HepG2 (cell line): ENCODE data around the gene CELF2. TPM values are rescaled to one million over a fixed set of nuclear protein-coding genes. Genes with fewer than 3 reads are reported as not detected.

Experiments
- ATAC-seq: fragments of 200-7000 bp; cut with Tn5 transposase; 3 replicates; pipeline ENCODE4 v1.9.1; 2020; ENCODE audit warnings: mild to moderate bottlenecking, moderate library complexity
- BruUV-seq: library from RNA; stranded (reverse); fragments of 400-500 nt; replicated peaks from 2 replicates; lab custom pipeline; 2021; lab: Mats Ljungman, UMichigan
- CTCF ChIA-PET: fragments of 300-600 bp; formaldehyde crosslinking; extraction: SDS; loops from one replicate; lab custom pipeline; 2021; ENCODE audit warnings: low total read pairs, inconsistent platforms, low intra/inter-chr PET ratio; lab: Yijun Ruan, JAX
- POLR2A ChIA-PET: fragments of 350-600 bp; sonication (Branson Sonifier 250); formaldehyde crosslinking; loops from one replicate; lab custom pipeline; 2020; ENCODE audit warnings: antibody characterized with exemption, inconsistent platforms; lab: Yijun Ruan, JAX
- DNase-seq: peaks from one replicate; pipeline ENCODE4 v3.0.0-alpha.2; 2015; ENCODE audit warnings: low spot score
- FAIRE-seq: peaks from 3 replicates; lab custom pipeline; 2011; peaks lifted over from hg19 to GRCh38; lab: Jason Lieb, UNC
- H2AFZ ChIP-seq: one replicate; pipeline ENCODE4 v1.6.1; 2011; ENCODE audit warnings: low read length, inconsistent platforms
- H3K27ac ChIP-seq: fragments of 300-600 bp; 3 replicates; pipeline ENCODE4 v1.8.0; 2011; ENCODE audit warnings: mixed run types, mild to moderate bottlenecking, mixed read lengths, low read length, inconsistent platforms; ENCODE audit not compliant: insufficient read depth; ENCODE audit errors: extremely low read length
- H3K27me3 ChIP-seq, 2 experiments: fragments of 200-600 bp in 1 of 2; 2 replicates in 1 of 2; 3 replicates in 1 of 2; pipeline versions ENCODE4 v1.6.0 to v1.8.0; 2011; ENCODE audit warnings: low read length in 2 of 2, mild to moderate bottlenecking in 2 of 2, moderate library complexity in 2 of 2, inconsistent platforms in 1 of 2; ENCODE audit not compliant: insufficient read depth in 2 of 2, control insufficient read depth in 1 of 2
- H3K36me3 ChIP-seq, 2 experiments: fragments of 200-600 bp in 1 of 2; replicated peaks in 1 of 2; 2 replicates in 1 of 2; 3 replicates in 1 of 2; pipeline versions ENCODE4 v1.5.1 to v1.8.0; 2011; ENCODE audit warnings: low read length in 2 of 2, inconsistent platforms in 1 of 2; ENCODE audit not compliant: insufficient read depth in 2 of 2, control insufficient read depth in 1 of 2
- H3K4me1 ChIP-seq: 2 replicates; pipeline ENCODE4 v1.5.1; 2012; ENCODE audit warnings: low read length, inconsistent platforms; ENCODE audit not compliant: insufficient read depth
- H3K4me2 ChIP-seq: 2 replicates; pipeline ENCODE4 v1.6.0; 2011; ENCODE audit warnings: low read depth, low read length, inconsistent platforms
- H3K4me3 ChIP-seq, 3 experiments: fragments of 200-600 bp in 1 of 3; sonication (generic), shearing (Covaris generic) in 1 of 3; replicated peaks in 1 of 3; 2 replicates each; pipeline ENCODE4 v1.5.1; 2011 to 2016; ENCODE audit warnings: low read length in 3 of 3, inconsistent platforms in 2 of 3, low read depth in 2 of 3, mild to moderate bottlenecking in 2 of 3, control low read depth in 1 of 3, mixed read lengths in 1 of 3; ENCODE audit not compliant: insufficient read depth in 1 of 3
- H3K79me2 ChIP-seq: one replicate; pipeline ENCODE4 v1.6.1; 2011; ENCODE audit warnings: low read length, inconsistent platforms; ENCODE audit not compliant: insufficient read depth
- H3K9ac ChIP-seq: 2 replicates; pipeline ENCODE4 v1.6.0; 2011; ENCODE audit warnings: mild to moderate bottlenecking, low read depth, low read length, inconsistent platforms; ENCODE audit not compliant: insufficient read depth
- H3K9me3 ChIP-seq: 2 replicates; pipeline ENCODE4 v1.5.1; 2012; ENCODE audit warnings: mild to moderate bottlenecking, low read length
- H4K20me1 ChIP-seq: 2 replicates; pipeline ENCODE4 v1.6.0; 2011; ENCODE audit warnings: inconsistent platforms, mild to moderate bottlenecking, low read length, moderate library complexity; ENCODE audit not compliant: insufficient read depth
- ADNP ChIP-seq: sonication (generic); formaldehyde crosslinking; IDR thresholded peaks from 2 replicates; pipeline ENCODE4 v1.4.0; 2020; ENCODE audit warnings: missing genetic modification reagents
- CBX5 ChIP-seq: sonication (generic); formaldehyde crosslinking; IDR thresholded peaks from 2 replicates; pipeline ENCODE4 v1.4.0; 2020; ENCODE audit warnings: missing genetic modification reagents, borderline replicate concordance
- GATAD2A ChIP-seq: IDR thresholded peaks from 2 replicates; pipeline ENCODE4 v1.6.1; 2016
- GMEB2 ChIP-seq: IDR thresholded peaks from 2 replicates; pipeline ENCODE4 v1.6.1; 2016; ENCODE audit warnings: missing biosample characterization, missing genetic modification reagents, low read depth
- GTF3A ChIP-seq: sonication (generic); formaldehyde crosslinking; conservative IDR thresholded peaks from 2 replicates; pipeline ENCODE4 v1.4.0; 2020; ENCODE audit warnings: mild to moderate bottlenecking, missing genetic modification reagents
- JARID2 ChIP-seq: sonication (generic); formaldehyde crosslinking; IDR thresholded peaks from 2 replicates; pipeline ENCODE4 v1.8.1; 2023; ENCODE audit warnings: missing genetic modification reagents, inconsistent platforms; ENCODE audit not compliant: insufficient replicate concordance
- KAT8 ChIP-seq: IDR thresholded peaks from 2 replicates; pipeline ENCODE4 v1.6.1; 2016; ENCODE audit warnings: missing genetic modification reagents, missing compliant biosample characterization
- NBN ChIP-seq: fragments of 450-650 bp; conservative IDR thresholded peaks from 2 replicates; pipeline ENCODE4 v1.6.1; 2017
- PAWR ChIP-seq: sonication (generic); formaldehyde crosslinking; IDR thresholded peaks from 2 replicates; pipeline ENCODE4 v1.4.0; 2020; ENCODE audit warnings: missing genetic modification reagents, mild to moderate bottlenecking, borderline replicate concordance
- SRY ChIP-seq: sonication (generic); formaldehyde crosslinking; IDR thresholded peaks from 2 replicates; pipeline ENCODE4 v1.8.0; 2022; ENCODE audit warnings: mild to moderate bottlenecking, missing genetic modification reagents
- TAF1 ChIP-seq: sonication (generic); formaldehyde crosslinking; IDR thresholded peaks from 2 replicates; pipeline ENCODE4 v1.4.0; 2020; ENCODE audit warnings: missing genetic modification reagents
- TEF ChIP-seq: sonication (generic); formaldehyde crosslinking; IDR thresholded peaks from 2 replicates; pipeline ENCODE4 v1.5.0; 2020; ENCODE audit warnings: missing genetic modification reagents
- YEATS4 ChIP-seq: sonication (generic); formaldehyde crosslinking; IDR thresholded peaks from 2 replicates; pipeline ENCODE4 v1.4.0; 2020; ENCODE audit warnings: missing genetic modification reagents, borderline replicate concordance
- ZNF136 ChIP-seq: sonication (generic); formaldehyde crosslinking; IDR thresholded peaks from 2 replicates; pipeline ENCODE4 v1.8.1; 2022; ENCODE audit warnings: low read depth, mild to moderate bottlenecking, moderate library complexity, missing genetic modification reagents
- ZNF224 ChIP-seq: sonication (generic); formaldehyde crosslinking; IDR thresholded peaks from 2 replicates; pipeline ENCODE4 v1.5.0; 2020; ENCODE audit warnings: mild to moderate bottlenecking, missing genetic modification reagents
- ZNF280B ChIP-seq: sonication (generic); formaldehyde crosslinking; IDR thresholded peaks from 2 replicates; pipeline ENCODE4 v1.5.0; 2020; ENCODE audit warnings: missing genetic modification reagents, mild to moderate bottlenecking, borderline replicate concordance
- ZNF296 ChIP-seq: sonication (generic); formaldehyde crosslinking; conservative IDR thresholded peaks from 2 replicates; pipeline ENCODE4 v1.5.0; 2020; ENCODE audit warnings: mild to moderate bottlenecking, missing genetic modification reagents
- ZNF333 ChIP-seq: sonication (generic); formaldehyde crosslinking; IDR thresholded peaks from 2 replicates; pipeline ENCODE4 v1.4.0; 2020; ENCODE audit warnings: mild to moderate bottlenecking, missing genetic modification reagents, borderline replicate concordance
- ZNF619 ChIP-seq: sonication (generic); formaldehyde crosslinking; IDR thresholded peaks from 2 replicates; pipeline ENCODE4 v1.4.0; 2020; ENCODE audit warnings: mild to moderate bottlenecking, missing genetic modification reagents
- ZNF770 ChIP-seq: sonication (generic); formaldehyde crosslinking; IDR thresholded peaks from 2 replicates; pipeline ENCODE4 v1.5.0; 2020; ENCODE audit warnings: mild to moderate bottlenecking, missing genetic modification reagents
- WGBS: methylation state at CpG from one replicate; pipeline ENCODE4 v1.1.6; 2017; ENCODE audit warnings: low lambda C conversion rate; 5-methylcytosine and 5-hydroxymethylcytosine counted together
- in situ Hi-C: cut with HindIII; loops from 2 replicates; pipeline ENCODE4 v1.10.0; 2017; ENCODE audit warnings: low pct_unique_long_range_greater_than_20kb; ENCODE audit not compliant: extremely low pct_ligation_motif_present
- intact Hi-C: fragments of 100-400 bp; cut with micrococcal nuclease; formaldehyde crosslinking; loops from one replicate; pipeline ENCODE4 v1.10.0; 2022; ENCODE audit not compliant: unreplicated experiment
- polyA plus RNA-seq, 8 experiments: library from polyadenylated mRNA; depleted of rRNA in 3 of 8; stranded (reverse) in 7 of 8; unstranded in 1 of 8; fragments of >200 nt; fragmentation: Illumina TruSeq in 4 of 8; extraction: Trizol in 4 of 8; gene quantifications; 2 replicates each; pipeline versions ENCODE4 v1.2.1 to v1.2.3, GENCODE V29; 2011 to 2016; ENCODE audit warnings: low read depth in 4 of 8, missing spikeins in 1 of 8, mixed read lengths in 1 of 8; ENCODE audit not compliant: insufficient read depth in 1 of 8
- total RNA-seq, 5 experiments: library from RNA; depleted of rRNA; stranded (reverse); fragments of >200 nt; fragmentation: Illumina TruSeq; extraction: Trizol; gene quantifications; 2 replicates each; pipeline ENCODE4 v1.2.3, GENCODE V29; 2016; ENCODE audit warnings: low read depth in 1 of 5

Gene CELF2
- total and polyA plus RNA-seq, 2 of the 13 experiments (the other 11 are each of a cell fraction or from before 2014, with no cell fraction given), result not detected

- TF ChIP-seq ZNF280B (CRISPR knock-in tag) (no peak), ADNP (CRISPR knock-in tag) (no peak), ZNF619 (CRISPR knock-in tag) (no peak), GMEB2 (no peak), ZNF296 (no peak), ZNF770 (CRISPR knock-in tag) (no peak), CBX5 (CRISPR knock-in tag) (no peak)
Measured at GRCh38 chr10:11217521-11217920, 199.8 kb downstream of the CELF2 start (continued).

- CTCF ChIA-PET, result no interaction called here
- Histone ChIP-seq H3K9me3 (no peaks in the 10 kb centered on the region), H3K4me2 (no peak overlapping the region), H3K27me3 (peaks cover 1 to 15% of the 10 kb centered on the region in 2 experiments; a peak in 1 of 5 replicates), H3K79me2 (no peaks in the 10 kb centered on the region), H2AFZ (no peak overlapping the region), H3K27ac (no peak overlapping the region), H3K9ac (no peak overlapping the region), H3K4me1 (no peaks in the 10 kb centered on the region), H3K36me3 (no peaks in the 10 kb centered on the region), H3K4me3 (no peak overlapping the region), H4K20me1 (no peaks in the 10 kb centered on the region)
- in situ Hi-C loops (no loop called here), intact Hi-C loops (no loop called here)
- POLR2A ChIA-PET, result no interaction called here
- no peak for DNase-seq
- TF ChIP-seq YEATS4, result no peak
- no peak for TF ChIP-seq ZNF333
- no peak for TF ChIP-seq GATAD2A
- TF ChIP-seq PAWR (CRISPR knock-in tag), result no peak
- TF ChIP-seq NBN, result no peak
- no peak for TF ChIP-seq TAF1
- no peak for TF ChIP-seq JARID2 (CRISPR knock-in tag)
- TF ChIP-seq TEF (CRISPR knock-in tag), result no peak
- no peak for TF ChIP-seq GTF3A (CRISPR knock-in tag)
- TF ChIP-seq ZNF136 (CRISPR knock-in tag), result no peak
- TF ChIP-seq SRY, result no peak
- no peak for TF ChIP-seq ZNF224
- no peak for TF ChIP-seq KAT8 (CRISPR knock-in tag)
- no TSS peak for BruUV-seq
- 12% methylated on average over 5 of the region's 5 CpGs for WGBS
- no peak for ATAC-seq
- FAIRE-seq, result no peak
Measured at GRCh38 chr10:11218395-11218794, 200.7 kb downstream of the CELF2 start.
